GM18517 (cell line): ENCODE measurements around the gene LYRM2.
A peak's percentile ranks its signal among the peaks of the same experiment; 100 is the strongest.

Experiments used
- ATAC-seq: cut with Tn5 transposase; IDR thresholded peaks from one replicate; pipeline ENCODE4 v1.9.1; 2021; ENCODE audit warnings: mild to moderate bottlenecking, moderate library complexity; ENCODE audit not compliant: unreplicated experiment

LYRM2 gene

GRCh38 chr6:89638320-89639195 lies at the start of gene LYRM2:
Gene LYRM2, minus strand, starts transcription at chr6:89638747. Its CDS starts 31 bp downstream, at chr6:89638716.
- ATAC-seq: peak; percentile 96

- no peak for ATAC-seq
Observed at GRCh38 chr6:89688328-89688727, 49.8 kb upstream of the LYRM2 start.

- ATAC-seq: no peak
Observed at GRCh38 chr6:89685311-89685710, 46.8 kb upstream of the LYRM2 start.

GRCh38 chr6:89682991-89683390 lies 44.4 kb upstream of the LYRM2 start:
- no peak for ATAC-seq

- ATAC-seq: no peak
Observed at GRCh38 chr6:89681983-89682564, 43.5 kb upstream of the LYRM2 start.

GRCh38 chr6:89680551-89680950 lies 42.0 kb upstream of the LYRM2 start:
- no peak for ATAC-seq

GRCh38 chr6:89680150-89680549 lies 41.6 kb upstream of the LYRM2 start:
- no peak for ATAC-seq

GRCh38 chr6:89679215-89680120 lies 40.9 kb upstream of the LYRM2 start:
- ATAC-seq: no peak

GRCh38 chr6:89678531-89678930 lies 40.0 kb upstream of the LYRM2 start:
- ATAC-seq: no peak

- no peak for ATAC-seq
Observed at GRCh38 chr6:89675949-89676748, 37.6 kb upstream of the LYRM2 start.

GRCh38 chr6:89670935-89671565 lies 32.5 kb upstream of the LYRM2 start:
- ATAC-seq: no peak

- no peak for ATAC-seq
Observed at GRCh38 chr6:89669002-89669401, 30.5 kb upstream of the LYRM2 start.

- ATAC-seq: no peak
Observed at GRCh38 chr6:89667872-89668556, 29.5 kb upstream of the LYRM2 start.

- ATAC-seq: no peak
Observed at GRCh38 chr6:89662659-89663223, 24.2 kb upstream of the LYRM2 start.

GRCh38 chr6:89661559-89661958 lies 23.0 kb upstream of the LYRM2 start:
- ATAC-seq: no peak

- no peak for ATAC-seq
Observed at GRCh38 chr6:89660981-89661380, 22.4 kb upstream of the LYRM2 start.

GRCh38 chr6:89657445-89658158 lies 19.1 kb upstream of the LYRM2 start:
- ATAC-seq: no peak

GRCh38 chr6:89655122-89655521 lies 16.6 kb upstream of the LYRM2 start:
- ATAC-seq: no peak

- no peak for ATAC-seq
Observed at GRCh38 chr6:89650579-89650978, 12.0 kb upstream of the LYRM2 start.
